K562 (cell line): Measurements from ENCODE around the gene AJUBA. TPM values are rescaled to one million over a fixed set of nuclear protein-coding genes. Genes with fewer than 3 reads are reported as not detected.
"Not testable (repeated sequence)": the region's sequence is repeated elsewhere in the genome, so short reads cannot be mapped to it uniquely, and the experiment has no call there.

Experiments used
- ATAC-seq: fragments of 200-7000 bp; cut with Tn5 transposase; 3 replicates; pipeline ENCODE4 v1.9.1; 2020; ENCODE audit warnings: moderate library complexity
- BruUV-seq: library from RNA; stranded (reverse); fragments of 400-500 nt; replicated peaks from 2 replicates; lab custom pipeline; 2021; lab: Mats Ljungman, UMichigan
- CTCF ChIA-PET: fragments of 300-600 bp; formaldehyde crosslinking; extraction: SDS; loops from one replicate; lab custom pipeline; 2021; ENCODE audit warnings: low intra/inter-chr PET ratio; lab: Yijun Ruan, JAX
- POLR2A ChIA-PET: fragments of 300-600, 350-650 bp; sonication (Branson Sonifier 250); formaldehyde crosslinking; extraction: SDS; loops from one replicate; lab custom pipeline; 2021; ENCODE audit warnings: antibody characterized with exemption, inconsistent platforms; lab: Yijun Ruan, JAX
- DNase-seq, 4 experiments: peaks; one replicate each; pipeline versions ENCODE4 v3.0.0 to v3.0.0-alpha.2; 2011 to 2018; ENCODE audit warnings: low spot score in 3 of 4, mixed read lengths in 3 of 4; ENCODE audit errors: extremely low read depth in 1 of 4
- FAIRE-seq: peaks from 2 replicates; lab custom pipeline; 2011; peaks lifted over from hg19 to GRCh38; lab: Jason Lieb, UNC
- H2AFZ ChIP-seq: 2 replicates; pipeline ENCODE4 v1.6.0; 2011; ENCODE audit warnings: low read depth, low read length, control low read depth, inconsistent platforms
- H3K27ac ChIP-seq: fragments of 200-600 bp; 3 replicates; pipeline ENCODE4 v1.8.0; 2011; ENCODE audit warnings: low read depth, mild to moderate bottlenecking, control low read depth, inconsistent platforms, low read length, moderate library complexity, mixed read lengths; ENCODE audit errors: extremely low read depth
- H3K27me3 ChIP-seq, 2 experiments: fragments of 300-600 bp in 1 of 2; 2 replicates in 1 of 2; 3 replicates in 1 of 2; pipeline versions ENCODE4 v1.6.0 to v1.8.0; 2011; ENCODE audit warnings: inconsistent platforms in 2 of 2, low read length in 2 of 2, mild to moderate bottlenecking in 1 of 2, mixed read lengths in 1 of 2, moderate library complexity in 1 of 2; ENCODE audit not compliant: control insufficient read depth in 2 of 2, insufficient read depth in 2 of 2
- H3K36me3 ChIP-seq: fragments of 300-600 bp; 3 replicates; pipeline ENCODE4 v1.8.0; 2011; ENCODE audit warnings: mild to moderate bottlenecking, low read length, inconsistent platforms; ENCODE audit not compliant: control insufficient read depth, insufficient read depth
- H3K4me1 ChIP-seq, 2 experiments: fragments of 200-600 bp in 1 of 2; replicated peaks in 1 of 2; 2 replicates in 1 of 2; 3 replicates in 1 of 2; pipeline versions ENCODE4 v1.5.1 to v1.8.0; 2011; ENCODE audit warnings: inconsistent platforms in 2 of 2, low read length in 2 of 2, mild to moderate bottlenecking in 1 of 2, mixed read lengths in 1 of 2, moderate library complexity in 1 of 2; ENCODE audit not compliant: control insufficient read depth in 2 of 2, insufficient read depth in 2 of 2
- H3K4me2 ChIP-seq: 2 replicates; pipeline ENCODE4 v1.6.1; 2011; ENCODE audit warnings: low read length, control low read depth, inconsistent platforms, mixed read lengths; ENCODE audit not compliant: insufficient read depth
- H3K4me3 ChIP-seq: fragments of 200-600 bp; sonication (generic), shearing (Covaris generic); 2 replicates; pipeline ENCODE4 v1.5.1; 2016; ENCODE audit warnings: control low read depth, inconsistent platforms
- H3K79me2 ChIP-seq: fragments of 200-600 bp; 3 replicates; pipeline ENCODE4 v1.8.0; 2011; ENCODE audit warnings: low read length, inconsistent platforms; ENCODE audit not compliant: control insufficient read depth, insufficient read depth
- H3K9ac ChIP-seq, 2 experiments: 2 replicates each; pipeline versions ENCODE4 v1.6.0 to v1.6.1; 2011; ENCODE audit warnings: low read depth in 2 of 2, low read length in 2 of 2, control low read depth in 1 of 2, inconsistent platforms in 1 of 2, mild to moderate bottlenecking in 1 of 2, mixed read lengths in 1 of 2; ENCODE audit not compliant: insufficient read depth in 1 of 2
- H3K9me1 ChIP-seq: one replicate; pipeline ENCODE4 v1.6.0; 2011; ENCODE audit warnings: inconsistent platforms, mild to moderate bottlenecking, low read length, moderate library complexity; ENCODE audit not compliant: control insufficient read depth, insufficient read depth
- H3K9me3 ChIP-seq: replicated peaks from 2 replicates; pipeline ENCODE4 v1.5.1; 2011; ENCODE audit warnings: low read depth, low read length, inconsistent platforms; ENCODE audit not compliant: control insufficient read depth, insufficient read depth
- H4K20me1 ChIP-seq: replicated peaks from 2 replicates; pipeline ENCODE4 v1.6.1; 2011; ENCODE audit warnings: low read length, inconsistent platforms, mixed read lengths; ENCODE audit not compliant: control insufficient read depth, insufficient read depth
- ATF3 ChIP-seq, 2 experiments: fragments of 450-650 bp in 1 of 2; sonication (generic) in 1 of 2; formaldehyde crosslinking in 1 of 2; IDR thresholded peaks in 1 of 2; conservative IDR thresholded peaks in 1 of 2; 2 replicates each; pipeline versions ENCODE4 v1.6.1 to v1.8.1; 2016 to 2023; ENCODE audit warnings: mild to moderate bottlenecking in 2 of 2, moderate library complexity in 2 of 2, inconsistent platforms in 1 of 2, missing genetic modification reagents in 1 of 2
- EGR1 ChIP-seq: fragments of 450-650 bp; conservative IDR thresholded peaks from 2 replicates; pipeline ENCODE4 v1.6.1; 2017; ENCODE audit warnings: mild to moderate bottlenecking
- FOXA1 ChIP-seq: fragments of 450-650 bp; IDR thresholded peaks from 2 replicates; pipeline ENCODE4 v1.6.1; 2016; ENCODE audit warnings: mild to moderate bottlenecking, borderline replicate concordance
- MAFG ChIP-seq: fragments of 450-650 bp; conservative IDR thresholded peaks from 2 replicates; pipeline ENCODE4 v1.6.1; 2016; ENCODE audit warnings: missing genetic modification characterization, missing compliant biosample characterization
- SMARCE1 ChIP-seq: fragments of 450-650 bp; IDR thresholded peaks from 2 replicates; pipeline ENCODE4 v1.7.1; 2016; ENCODE audit warnings: mild to moderate bottlenecking
- ZNF121 ChIP-seq: sonication (generic); formaldehyde crosslinking; conservative IDR thresholded peaks from 2 replicates; pipeline ENCODE4 v1.8.0; 2022; ENCODE audit warnings: missing genetic modification reagents
- WGBS: fragments of 100-300 bp; shearing (Covaris generic); methylation state at CpG from one replicate; pipeline ENCODE4 v1.1.6; 2016; ENCODE audit warnings: low coverage, mixed read lengths; ENCODE audit not compliant: insufficient coverage; ENCODE audit errors: missing lambda C conversion rate; 5-methylcytosine and 5-hydroxymethylcytosine counted together
- in situ Hi-C: fragments of 300-500 bp; cut with MboI; formaldehyde crosslinking; loops from 4 replicates; pipeline ENCODE4 v1.15.0; 2018; ENCODE audit warnings: inconsistent platforms, mixed read lengths
- intact Hi-C: fragments of 100-400 bp; cut with micrococcal nuclease; formaldehyde crosslinking; loops from 2 replicates; pipeline ENCODE4 v1.14.2; 2022
- polyA plus RNA-seq, 8 experiments: library from polyadenylated mRNA; depleted of rRNA in 4 of 8; stranded (reverse) in 5 of 8; unstranded in 3 of 8; fragments of >200 nt; fragmentation: Nextera tagmentation in 2 of 8; fragmentation: Illumina TruSeq in 1 of 8; extraction: Ambion mirVana in 2 of 8; extraction: Trizol in 1 of 8; gene quantifications; 2 replicates each; pipeline versions ENCODE4 v1.2.1 to v1.2.3, GENCODE V29; 2011 to 2014; ENCODE audit warnings: inconsistent platforms in 1 of 8, missing spikeins in 1 of 8
- total RNA-seq, 7 experiments: library from RNA; depleted of rRNA in 6 of 7; stranded (reverse); fragments of >200 nt in 6 of 7; fragmentation: Illumina TruSeq in 2 of 7; extraction: Trizol in 2 of 7; gene quantifications; 2 replicates each; pipeline versions ENCODE4 v1.2.1 to v1.2.3, GENCODE V29; 2011 to 2021; ENCODE audit warnings: low replicate concordance in 1 of 7

Gene AJUBA
- total and polyA plus RNA-seq, 9 of the 15 experiments (the other 6 are each of a cell fraction or from before 2014, with no cell fraction given) = 0.73 to 4.7 (median 2.8) TPM

GRCh38 chr14:23004274-23004673 lies 21.9 kb upstream of the AJUBA start:
- in situ Hi-C loops; H3K36me3 ChIP-seq; H4K20me1 ChIP-seq; intact Hi-C loops; FAIRE-seq; H2AFZ ChIP-seq; H3K27me3 ChIP-seq; H3K9me3 ChIP-seq; ATAC-seq; H3K4me3 ChIP-seq; BruUV-seq; CTCF ChIA-PET; H3K4me2 ChIP-seq; H3K9me1 ChIP-seq; H3K9ac ChIP-seq; H3K27ac ChIP-seq; DNase-seq; TF ChIP-seq ATF3 (CRISPR knock-in tag; conservative IDR thresholded peaks at IDR 0.05): not testable (repeated sequence)
- H3K4me1 ChIP-seq = peaks cover 24 to 27% of the 10 kb centered on the region in 2 experiments
- POLR2A ChIA-PET = interaction anchor here (0.6 to 1.3 kb wide), 3 partner anchors 8 to 51 kb away, joined by 3 to 5 read pairs (median 4); no protein-coding TSS in a partner anchor
- peaks cover 38% of the 10 kb centered on the region for H3K79me2 ChIP-seq
- 91% methylated on average over 4 of the region's 4 CpGs for WGBS
- TF ChIP-seq MAFG (tag) = 0 out of 2 replicates have a peak, but pooled peaks have one; percentile 6
- TF ChIP-seq EGR1 = 0 out of 2 replicates have a peak, but pooled peaks have one; percentile 5
- peak; percentile 65 for TF ChIP-seq ATF3 (IDR thresholded peaks at IDR 0.05)

GRCh38 chr14:23002592-23002991 lies 20.2 kb upstream of the AJUBA start:
- WGBS = 77% methylated on average over 3 of the region's 3 CpGs
- BruUV-seq = no TSS peak
- no peaks in the 10 kb centered on the region for H3K36me3 ChIP-seq
- no peak for FAIRE-seq
- H3K9ac ChIP-seq = no peak overlapping the region
- no peak overlapping the region for H3K4me2 ChIP-seq
- H3K4me1 ChIP-seq = peaks cover 29 to 32% of the 10 kb centered on the region in 2 experiments
- H3K9me3 ChIP-seq = no peaks in the 10 kb centered on the region
- H3K79me2 ChIP-seq = peaks cover 22% of the 10 kb centered on the region
- no peaks in the 10 kb centered on the region for H4K20me1 ChIP-seq
- no peaks in the 10 kb centered on the region for H3K27me3 ChIP-seq
- TF ChIP-seq FOXA1 (no peak), ZNF121 (CRISPR knock-in tag) (peak; percentile 45), SMARCE1 (no peak)
- intact Hi-C loops = no loop called here
- H3K4me3 ChIP-seq = no peak overlapping the region
- POLR2A ChIA-PET = interaction anchor here (1.0 kb wide), 1 partner anchor 9 kb away, joined by 4 read pairs; no protein-coding TSS in a partner anchor
- in situ Hi-C loops = no loop called here
- H3K9me1 ChIP-seq = no peaks in the 10 kb centered on the region
- no peak for DNase-seq
- H2AFZ ChIP-seq = no peak overlapping the region
- H3K27ac ChIP-seq = no peak overlapping the region
- no peak for ATAC-seq
- CTCF ChIA-PET = no interaction called here
